Parathyroid adenoma (tissue), 2 donors: ENCODE results near the gene CNP.

Experiments
- H2AFZ ChIP-seq: fragments of 300-600 bp; sonication (generic); one replicate; pipeline ENCODE4 v1.7.0; 2017; ENCODE audit warnings: antibody characterized with exemption, mild to moderate bottlenecking
- H3K27ac ChIP-seq: fragments of 300-600 bp; sonication (generic); one replicate; pipeline ENCODE4 v1.7.0; 2017
- H3K27me3 ChIP-seq: fragments of 300-600 bp; sonication (generic); one replicate; pipeline ENCODE4 v1.7.0; 2017; ENCODE audit warnings: low read length; ENCODE audit not compliant: control insufficient read depth, insufficient read depth
- H3K36me3 ChIP-seq: fragments of 300-600 bp; sonication (generic); one replicate; pipeline ENCODE4 v1.7.0; 2017; ENCODE audit warnings: low read length; ENCODE audit not compliant: control insufficient read depth, insufficient read depth
- H3K4me1 ChIP-seq: fragments of 300-600 bp; sonication (generic); one replicate; pipeline ENCODE4 v1.7.0; 2017; ENCODE audit warnings: control low read depth
- H3K4me2 ChIP-seq: fragments of 300-600 bp; sonication (generic); one replicate; pipeline ENCODE4 v1.7.0; 2017; ENCODE audit warnings: low read length
- H3K4me3 ChIP-seq: fragments of 300-600 bp; sonication (generic); one replicate; pipeline ENCODE4 v1.7.0; 2017; ENCODE audit warnings: low read depth, low read length
- H3K79me2 ChIP-seq: fragments of 300-600 bp; sonication (generic); one replicate; pipeline ENCODE4 v1.7.0; 2017; ENCODE audit warnings: control low read depth
- H3K9ac ChIP-seq: fragments of 300-600 bp; sonication (generic); one replicate; pipeline ENCODE4 v1.7.0; 2017; ENCODE audit warnings: mild to moderate bottlenecking
- H3K9me3 ChIP-seq: fragments of 300-600 bp; sonication (generic); one replicate; pipeline ENCODE4 v1.7.0; 2017; ENCODE audit warnings: low read length; ENCODE audit not compliant: control insufficient read depth
- TF ChIP-seq, protein P1 (sequence below): fragments of 300-600 bp; sonication (generic); IDR thresholded peaks from one replicate; pipeline ENCODE4 v1.7.0; 2017; ENCODE audit warnings: antibody characterized with exemption, mild to moderate bottlenecking
- donor health status: primary hyperparathyroidism.

Gene CNP

DNA sequence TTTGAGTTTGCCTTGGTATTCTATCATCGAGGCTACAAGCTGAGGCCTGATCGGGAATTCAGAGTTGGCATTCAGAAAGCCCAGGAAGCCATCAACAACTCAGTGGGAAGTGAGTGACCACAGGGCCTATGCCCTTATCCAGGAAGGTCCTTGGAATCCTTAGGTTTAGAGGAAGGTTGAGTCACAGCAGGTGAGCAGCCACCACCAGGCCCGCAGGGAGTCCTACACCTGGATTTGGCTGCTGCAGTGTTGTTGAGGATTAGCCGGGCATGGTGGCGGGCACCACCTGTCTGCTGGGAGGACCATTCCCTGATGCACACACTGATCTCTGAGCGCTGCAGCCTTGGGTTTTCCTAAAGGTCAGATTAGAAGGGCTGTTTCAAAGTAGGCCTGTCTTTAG is 31.0 kb upstream of the CNP start:
- Histone ChIP-seq H3K36me3 (no peaks in the 10 kb centered on the region), H3K79me2 (no peaks in the 10 kb centered on the region), H3K4me1 (peaks cover 4% of the 10 kb centered on the region), H3K4me3 (no peak overlapping the region), H3K9ac (no peak overlapping the region), H3K27me3 (no peaks in the 10 kb centered on the region), H3K9me3 (no peaks in the 10 kb centered on the region), H2AFZ (no peak overlapping the region), H3K4me2 (no peak overlapping the region), H3K27ac (no peak overlapping the region)
- TF ChIP-seq, protein P1, sequence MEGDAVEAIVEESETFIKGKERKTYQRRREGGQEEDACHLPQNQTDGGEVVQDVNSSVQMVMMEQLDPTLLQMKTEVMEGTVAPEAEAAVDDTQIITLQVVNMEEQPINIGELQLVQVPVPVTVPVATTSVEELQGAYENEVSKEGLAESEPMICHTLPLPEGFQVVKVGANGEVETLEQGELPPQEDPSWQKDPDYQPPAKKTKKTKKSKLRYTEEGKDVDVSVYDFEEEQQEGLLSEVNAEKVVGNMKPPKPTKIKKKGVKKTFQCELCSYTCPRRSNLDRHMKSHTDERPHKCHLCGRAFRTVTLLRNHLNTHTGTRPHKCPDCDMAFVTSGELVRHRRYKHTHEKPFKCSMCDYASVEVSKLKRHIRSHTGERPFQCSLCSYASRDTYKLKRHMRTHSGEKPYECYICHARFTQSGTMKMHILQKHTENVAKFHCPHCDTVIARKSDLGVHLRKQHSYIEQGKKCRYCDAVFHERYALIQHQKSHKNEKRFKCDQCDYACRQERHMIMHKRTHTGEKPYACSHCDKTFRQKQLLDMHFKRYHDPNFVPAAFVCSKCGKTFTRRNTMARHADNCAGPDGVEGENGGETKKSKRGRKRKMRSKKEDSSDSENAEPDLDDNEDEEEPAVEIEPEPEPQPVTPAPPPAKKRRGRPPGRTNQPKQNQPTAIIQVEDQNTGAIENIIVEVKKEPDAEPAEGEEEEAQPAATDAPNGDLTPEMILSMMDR, result no peak

DNA sequence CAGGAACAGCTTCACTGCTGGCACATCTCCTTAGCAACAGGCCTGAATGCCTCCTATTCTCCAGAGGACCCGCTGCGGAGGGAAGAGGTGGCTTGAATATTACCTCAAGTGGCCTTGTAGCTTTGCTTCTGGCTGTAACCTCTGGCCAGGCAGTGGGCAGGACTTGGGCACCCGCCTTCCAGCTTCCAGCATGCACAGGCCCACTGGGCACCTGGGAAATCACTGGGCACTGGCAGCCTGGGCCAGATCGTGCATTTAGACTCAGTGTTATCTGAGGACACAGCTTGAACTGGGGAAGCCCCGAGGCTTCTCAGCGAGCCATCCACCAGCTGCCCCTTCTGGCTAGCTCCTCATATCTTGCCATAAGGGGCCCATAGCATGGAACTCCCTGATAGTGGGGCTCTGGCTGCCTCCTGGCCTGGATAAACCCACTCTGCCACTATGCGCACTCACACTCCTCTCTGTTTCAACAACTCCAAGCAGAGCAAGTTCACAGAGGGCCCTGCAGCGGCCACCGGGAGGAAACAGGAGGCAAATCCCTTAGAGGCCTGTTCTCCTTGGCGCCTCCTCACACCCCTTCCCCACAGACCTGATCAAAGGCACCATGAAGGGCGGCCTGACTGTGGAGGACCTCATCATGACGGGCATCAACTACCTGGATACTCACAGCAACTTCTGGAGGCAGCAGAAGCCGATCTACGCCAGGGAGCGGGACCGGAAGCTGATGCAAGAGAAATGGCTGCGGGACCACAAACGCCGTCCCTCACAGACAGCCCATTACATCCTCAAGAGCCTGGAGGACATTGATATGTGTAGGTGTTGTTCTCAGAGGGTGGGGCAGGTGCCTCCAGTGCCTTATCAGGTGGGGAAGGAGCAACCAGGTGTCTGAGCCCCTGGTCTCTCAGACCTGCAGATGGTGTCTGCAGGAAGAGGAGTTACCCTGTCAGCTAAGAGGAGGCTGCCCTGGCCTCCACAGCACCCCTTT is 28.3 kb upstream of the CNP start:
- H3K4me2 ChIP-seq, result no peak overlapping the region
- TF ChIP-seq, protein P1, result no peak
- H2AFZ ChIP-seq, result no peak overlapping the region
- H3K9me3 ChIP-seq, result no peaks in the 10 kb centered on the region
- no peaks in the 10 kb centered on the region for H3K4me1 ChIP-seq
- no peak overlapping the region for H3K9ac ChIP-seq
- H3K79me2 ChIP-seq, result no peaks in the 10 kb centered on the region
- H3K36me3 ChIP-seq, result no peaks in the 10 kb centered on the region
- no peak overlapping the region for H3K4me3 ChIP-seq
- no peak overlapping the region for H3K27ac ChIP-seq
- H3K27me3 ChIP-seq, result no peaks in the 10 kb centered on the region

DNA sequence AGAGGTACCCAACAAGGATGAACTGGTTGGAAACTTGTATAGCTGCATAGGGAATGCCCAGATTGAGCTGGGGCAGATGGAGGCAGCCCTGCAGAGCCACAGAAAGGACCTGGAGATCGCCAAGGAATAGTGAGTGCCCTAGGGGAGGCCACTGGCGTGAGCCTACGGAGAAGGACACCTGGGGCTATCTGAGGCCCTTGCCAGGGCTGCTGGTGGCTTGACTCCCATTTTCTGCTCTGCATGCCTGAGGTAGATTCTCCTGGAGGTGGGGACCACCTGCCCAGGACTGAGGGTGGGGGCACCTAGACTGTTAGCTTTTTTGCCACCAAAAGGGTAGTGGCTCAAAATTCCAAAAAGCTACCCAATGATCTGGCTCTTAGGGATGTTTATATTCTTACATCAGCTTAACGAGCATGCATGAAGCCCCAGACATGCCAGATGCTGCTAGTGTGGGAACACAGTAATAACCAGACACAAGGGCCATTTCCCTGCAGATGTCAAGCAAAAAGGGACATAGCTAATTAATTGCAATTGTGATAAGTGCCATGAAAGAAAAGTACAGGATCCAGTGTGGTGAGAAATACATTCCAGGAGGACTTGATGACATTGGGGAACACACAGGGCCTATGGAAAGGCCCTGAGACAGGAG is 27.4 kb upstream of the CNP start:
- Histone ChIP-seq H3K9ac (no peak overlapping the region), H3K27ac (no peak overlapping the region), H3K9me3 (no peaks in the 10 kb centered on the region)

DNA sequence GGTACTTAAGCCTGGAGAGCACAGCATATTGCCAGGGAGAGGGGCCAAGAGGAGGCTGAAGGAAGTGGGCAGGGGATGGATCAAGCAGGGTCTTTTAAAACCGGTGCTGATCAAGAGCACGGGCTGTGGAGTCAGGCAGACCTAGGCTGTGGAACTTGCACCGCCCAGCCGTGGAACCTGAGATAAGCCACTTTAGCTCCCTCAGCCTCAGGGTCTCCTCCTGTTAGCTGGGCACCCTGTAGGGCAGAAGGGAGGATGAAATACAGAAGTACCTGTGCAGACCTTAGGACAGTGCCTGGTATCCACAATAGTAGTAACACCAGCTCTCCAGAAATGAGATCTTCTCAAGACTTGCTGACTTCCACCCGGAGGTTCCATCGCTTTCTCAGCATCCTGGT is 26.9 kb upstream of the CNP start:
- TF ChIP-seq, protein P1, result no peak
- Histone ChIP-seq H3K79me2 (no peaks in the 10 kb centered on the region), H3K27me3 (no peaks in the 10 kb centered on the region), H3K4me1 (no peaks in the 10 kb centered on the region), H2AFZ (no peak overlapping the region), H3K36me3 (no peaks in the 10 kb centered on the region), H3K4me3 (no peak overlapping the region), H3K4me2 (no peak overlapping the region), H3K27ac (no peak overlapping the region), H3K9me3 (no peaks in the 10 kb centered on the region), H3K9ac (no peak overlapping the region)

More for the DNA sequence above, 27.4 kb upstream of the CNP start:
- H2AFZ ChIP-seq, result no peak overlapping the region
- TF ChIP-seq, protein P1, result no peak
- H3K4me1 ChIP-seq, result no peaks in the 10 kb centered on the region
- H3K27me3 ChIP-seq, result no peaks in the 10 kb centered on the region
- H3K4me2 ChIP-seq, result no peak overlapping the region
- no peaks in the 10 kb centered on the region for H3K79me2 ChIP-seq
- no peaks in the 10 kb centered on the region for H3K36me3 ChIP-seq
- no peak overlapping the region for H3K4me3 ChIP-seq
